OCI-LY7 (cell line): ENCODE results near the gene NSUN2. TPM values are rescaled to one million over a fixed set of nuclear protein-coding genes. Genes with fewer than 3 reads are reported as not detected.

Experiments used
- BruUV-seq: library from RNA; stranded (reverse); fragments of 400-500 nt; replicated peaks from 2 replicates; lab custom pipeline; 2021; lab: Mats Ljungman, UMichigan
- CTCF ChIA-PET: fragments of 300-600 bp; sonication (Branson Sonifier 250); formaldehyde crosslinking; loops from one replicate; lab custom pipeline; 2022; ENCODE audit warnings: antibody characterized with exemption; ENCODE audit not compliant: unreplicated experiment; lab: Charles Lee
- POLR2A ChIA-PET: fragments of 300-600 bp; sonication (Branson Sonifier 250); formaldehyde crosslinking; loops from one replicate; lab custom pipeline; 2022; ENCODE audit warnings: antibody characterized with exemption; lab: Charles Lee
- DNase-seq: peaks from one replicate; pipeline ENCODE4 v3.0.0-alpha.2; 2015; ENCODE audit warnings: low spot score
- H2AFZ ChIP-seq: fragments of 200-600 bp; sonication (generic), shearing (Covaris generic); 2 replicates; pipeline ENCODE4 v1.6.1; 2014; ENCODE audit warnings: mild to moderate bottlenecking, antibody characterized with exemption, low read length, moderate library complexity
- H3K27ac ChIP-seq: fragments of 200-600 bp; sonication (generic); 2 replicates; pipeline ENCODE4 v1.5.1; 2014; ENCODE audit warnings: mixed run types, low read depth, mild to moderate bottlenecking, moderate library complexity, low read length, inconsistent platforms; ENCODE audit not compliant: poor library complexity, severe bottlenecking
- H3K36me3 ChIP-seq: fragments of 200-600 bp; sonication (generic); 2 replicates; pipeline ENCODE4 v1.6.1; 2014; ENCODE audit warnings: mild to moderate bottlenecking, antibody characterized with exemption, low read length, moderate library complexity, mixed read lengths; ENCODE audit not compliant: insufficient read depth
- H3K4me1 ChIP-seq: fragments of 200-600 bp; sonication (generic); 2 replicates; pipeline ENCODE4 v1.5.1; 2014; ENCODE audit warnings: mild to moderate bottlenecking, low read length; ENCODE audit not compliant: insufficient read depth, poor library complexity, severe bottlenecking
- H3K4me2 ChIP-seq: fragments of 200-600 bp; sonication (generic); 2 replicates; pipeline ENCODE4 v1.6.1; 2014; ENCODE audit warnings: mild to moderate bottlenecking, low read length
- H3K4me3 ChIP-seq: fragments of 200-600 bp; sonication (generic); 2 replicates; pipeline ENCODE4 v1.5.1; 2014; ENCODE audit warnings: mild to moderate bottlenecking, low read depth, low read length; ENCODE audit not compliant: poor library complexity, severe bottlenecking
- H3K79me2 ChIP-seq: fragments of 200-600 bp; sonication (generic); 2 replicates; pipeline ENCODE4 v1.6.1; 2016; ENCODE audit warnings: low read depth, mild to moderate bottlenecking, low read length, moderate library complexity, mixed read lengths; ENCODE audit not compliant: insufficient read depth
- H3K9me2 ChIP-seq: fragments of 200-600 bp; sonication (generic); 2 replicates; pipeline ENCODE4 v1.6.1; 2016; ENCODE audit warnings: mild to moderate bottlenecking, low read length, mixed read lengths; ENCODE audit not compliant: insufficient read depth
- H3K9me3 ChIP-seq: fragments of 200-600 bp; sonication (generic); 2 replicates; pipeline ENCODE4 v1.6.1; 2014; ENCODE audit warnings: mild to moderate bottlenecking, mixed run types, low read length, mixed read lengths
- H4K20me1 ChIP-seq: fragments of 200-600 bp; sonication (generic); 2 replicates; pipeline ENCODE4 v1.6.1; 2014; ENCODE audit warnings: mild to moderate bottlenecking, antibody characterized with exemption, low read length, moderate library complexity, mixed read lengths; ENCODE audit not compliant: insufficient read depth
- EZH2phosphoT487 ChIP-seq: fragments of 200-600 bp; sonication (generic); IDR thresholded peaks from 2 replicates; pipeline ENCODE4 v1.6.1; 2018; ENCODE audit warnings: low read depth, borderline replicate concordance, mild to moderate bottlenecking, mixed run types, antibody characterized with exemption, low read length, moderate library complexity, mixed read lengths
- intact Hi-C: fragments of 100-400 bp; cut with micrococcal nuclease; formaldehyde crosslinking; loops from one replicate; pipeline ENCODE4 v1.10.0; 2022; ENCODE audit not compliant: unreplicated experiment
- total RNA-seq, 2 experiments: library from RNA; depleted of rRNA in 1 of 2; stranded (reverse); fragments of >200 nt in 1 of 2; shearing (Covaris generic) in 1 of 2; gene quantifications; 2 replicates each; pipeline ENCODE4 v1.2.3, GENCODE V29; 2014 to 2022
- TF ChIP-seq, protein P1 (sequence below): fragments of 200-600 bp; sonication (generic); conservative IDR thresholded peaks from 2 replicates; pipeline ENCODE4 v1.5.1; 2014; ENCODE audit warnings: mild to moderate bottlenecking, antibody characterized with exemption, low read length, moderate library complexity, mixed read lengths

Gene NSUN2
- total RNA-seq, 2 experiments from 2014 or later: 88.9 to 139 TPM

DNA sequence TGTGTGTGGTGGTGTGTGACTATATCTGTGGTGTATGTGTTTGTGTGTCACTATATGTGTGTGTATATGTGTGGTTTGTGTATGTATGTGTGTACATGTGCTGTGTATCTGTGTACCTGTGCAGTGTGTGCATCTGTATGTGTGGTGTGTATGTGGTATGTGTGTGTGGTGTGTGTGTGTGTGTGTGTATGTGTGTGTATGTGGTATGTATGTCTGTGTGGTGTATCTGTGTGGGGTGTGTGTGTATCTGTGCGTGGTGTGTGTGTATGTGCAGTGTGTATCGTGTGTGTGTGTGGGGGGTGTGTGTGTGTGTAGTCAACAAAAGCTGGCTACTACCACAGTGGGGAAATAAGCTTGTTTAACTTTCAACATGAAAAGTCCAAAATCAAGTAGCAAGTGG is 48.8 kb upstream of the NSUN2 start:
- BruUV-seq: no TSS peak
- ChIA-PET CTCF (no interaction called here), POLR2A (interaction anchor here (0.6 to 1.7 kb wide), 3 partner anchors 9 to 14 kb away, joined by 3 to 6 read pairs (median 3); no protein-coding TSS in a partner anchor)
- Histone ChIP-seq H3K9me3 (no peaks in the 10 kb centered on the region), H3K4me2 (no peak overlapping the region), H2AFZ (no peak overlapping the region), H3K4me3 (no peak overlapping the region), H3K36me3 (no peaks in the 10 kb centered on the region), H3K79me2 (no peaks in the 10 kb centered on the region), H3K9me2 (no peaks in the 10 kb centered on the region), H4K20me1 (no peaks in the 10 kb centered on the region), H3K4me1 (no peaks in the 10 kb centered on the region), H3K27ac (no peak overlapping the region)
- DNase-seq: no peak
- intact Hi-C loops: no loop called here
- TF ChIP-seq, protein P1, sequence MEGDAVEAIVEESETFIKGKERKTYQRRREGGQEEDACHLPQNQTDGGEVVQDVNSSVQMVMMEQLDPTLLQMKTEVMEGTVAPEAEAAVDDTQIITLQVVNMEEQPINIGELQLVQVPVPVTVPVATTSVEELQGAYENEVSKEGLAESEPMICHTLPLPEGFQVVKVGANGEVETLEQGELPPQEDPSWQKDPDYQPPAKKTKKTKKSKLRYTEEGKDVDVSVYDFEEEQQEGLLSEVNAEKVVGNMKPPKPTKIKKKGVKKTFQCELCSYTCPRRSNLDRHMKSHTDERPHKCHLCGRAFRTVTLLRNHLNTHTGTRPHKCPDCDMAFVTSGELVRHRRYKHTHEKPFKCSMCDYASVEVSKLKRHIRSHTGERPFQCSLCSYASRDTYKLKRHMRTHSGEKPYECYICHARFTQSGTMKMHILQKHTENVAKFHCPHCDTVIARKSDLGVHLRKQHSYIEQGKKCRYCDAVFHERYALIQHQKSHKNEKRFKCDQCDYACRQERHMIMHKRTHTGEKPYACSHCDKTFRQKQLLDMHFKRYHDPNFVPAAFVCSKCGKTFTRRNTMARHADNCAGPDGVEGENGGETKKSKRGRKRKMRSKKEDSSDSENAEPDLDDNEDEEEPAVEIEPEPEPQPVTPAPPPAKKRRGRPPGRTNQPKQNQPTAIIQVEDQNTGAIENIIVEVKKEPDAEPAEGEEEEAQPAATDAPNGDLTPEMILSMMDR: no peak
- TF ChIP-seq EZH2phosphoT487: no peak

DNA sequence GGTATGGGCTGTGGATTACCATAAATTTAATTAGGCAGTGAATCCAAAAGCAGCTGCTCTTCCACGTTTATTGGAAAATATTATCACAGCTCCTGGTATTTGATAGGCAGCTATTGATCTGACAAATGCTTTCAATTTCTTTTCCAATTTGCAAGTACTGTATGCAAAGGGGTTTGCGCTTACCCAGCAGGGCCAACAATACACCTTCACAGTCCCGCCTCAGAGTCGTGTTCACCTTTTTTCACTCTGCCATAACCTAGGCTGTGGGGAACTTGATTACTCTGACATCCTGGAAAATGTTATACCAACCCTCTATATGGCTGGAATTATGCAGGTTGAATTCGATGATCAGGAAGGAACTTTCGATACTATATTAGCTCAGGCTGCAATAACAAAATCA is 48.1 kb upstream of the NSUN2 start:
- Histone ChIP-seq H3K4me3 (no peak overlapping the region), H2AFZ (no peak overlapping the region), H3K79me2 (no peaks in the 10 kb centered on the region), H3K27ac (no peak overlapping the region), H3K9me2 (no peaks in the 10 kb centered on the region), H3K36me3 (no peaks in the 10 kb centered on the region), H4K20me1 (no peaks in the 10 kb centered on the region), H3K4me2 (no peak overlapping the region), H3K9me3 (no peaks in the 10 kb centered on the region), H3K4me1 (no peaks in the 10 kb centered on the region)
- POLR2A ChIA-PET: interaction anchor here (0.8 to 1.7 kb wide), 4 partner anchors 12 to 54 kb away, joined by 3 to 6 read pairs (median 4); no protein-coding TSS in a partner anchor
- TF ChIP-seq EZH2phosphoT487: no peak
- TF ChIP-seq, protein P1: no peak
- DNase-seq: no peak
- intact Hi-C loops: no loop called here
- no TSS peak for BruUV-seq
- CTCF ChIA-PET: no interaction called here

DNA sequence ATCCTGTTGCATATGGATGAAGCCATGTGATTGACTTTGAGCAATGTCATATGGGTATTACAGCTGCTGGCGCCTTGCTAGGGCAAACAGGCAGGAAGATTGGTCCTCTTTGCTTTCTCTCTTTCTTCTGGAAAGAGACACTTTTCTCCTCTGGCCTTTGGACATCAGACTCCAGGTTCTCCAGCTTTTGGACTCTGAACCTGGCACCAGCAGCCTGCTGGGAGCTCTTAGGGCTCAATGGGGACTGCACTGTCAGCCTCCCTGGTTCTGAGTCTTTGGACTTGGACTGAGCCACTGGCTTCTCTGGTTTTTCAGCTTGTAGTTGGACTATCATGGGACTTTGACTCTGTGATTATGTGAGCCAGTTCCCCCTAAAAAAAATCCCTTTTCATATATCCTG is 45.5 kb upstream of the NSUN2 start:
- Histone ChIP-seq H3K9me2 (no peaks in the 10 kb centered on the region), H3K9me3 (peaks cover 3% of the 10 kb centered on the region; the same call in 1 of the 2 replicates), H2AFZ (no peak overlapping the region), H3K4me1 (no peaks in the 10 kb centered on the region), H3K36me3 (no peaks in the 10 kb centered on the region), H4K20me1 (no peaks in the 10 kb centered on the region), H3K4me2 (no peak overlapping the region), H3K4me3 (no peak overlapping the region), H3K27ac (no peak overlapping the region), H3K79me2 (no peaks in the 10 kb centered on the region)
- no peak for TF ChIP-seq EZH2phosphoT487
- TF ChIP-seq, protein P1: no peak
- intact Hi-C loops: no loop called here
- CTCF ChIA-PET: no interaction called here
- POLR2A ChIA-PET: no interaction called here
- no peak for DNase-seq
- no TSS peak for BruUV-seq
